Measurements from ENCODE around the gene RNF125.

The RNF125 gene

GRCh38 chr18:32111706-32112105, 93.1 kb downstream of the RNF125 start:
- TF ChIP-seq, protein P1, sequence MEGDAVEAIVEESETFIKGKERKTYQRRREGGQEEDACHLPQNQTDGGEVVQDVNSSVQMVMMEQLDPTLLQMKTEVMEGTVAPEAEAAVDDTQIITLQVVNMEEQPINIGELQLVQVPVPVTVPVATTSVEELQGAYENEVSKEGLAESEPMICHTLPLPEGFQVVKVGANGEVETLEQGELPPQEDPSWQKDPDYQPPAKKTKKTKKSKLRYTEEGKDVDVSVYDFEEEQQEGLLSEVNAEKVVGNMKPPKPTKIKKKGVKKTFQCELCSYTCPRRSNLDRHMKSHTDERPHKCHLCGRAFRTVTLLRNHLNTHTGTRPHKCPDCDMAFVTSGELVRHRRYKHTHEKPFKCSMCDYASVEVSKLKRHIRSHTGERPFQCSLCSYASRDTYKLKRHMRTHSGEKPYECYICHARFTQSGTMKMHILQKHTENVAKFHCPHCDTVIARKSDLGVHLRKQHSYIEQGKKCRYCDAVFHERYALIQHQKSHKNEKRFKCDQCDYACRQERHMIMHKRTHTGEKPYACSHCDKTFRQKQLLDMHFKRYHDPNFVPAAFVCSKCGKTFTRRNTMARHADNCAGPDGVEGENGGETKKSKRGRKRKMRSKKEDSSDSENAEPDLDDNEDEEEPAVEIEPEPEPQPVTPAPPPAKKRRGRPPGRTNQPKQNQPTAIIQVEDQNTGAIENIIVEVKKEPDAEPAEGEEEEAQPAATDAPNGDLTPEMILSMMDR (IDR thresholded peaks at IDR 0.05; ENCODE audit: insufficient read depth, low read length, poor library complexity, severe bottlenecking), result no peak
- TF ChIP-seq EZH2phosphoT487 (conservative IDR thresholded peaks at IDR 0.05; ENCODE audit: low read length), result no peak

GRCh38 chr18:32112826-32113225, 94.2 kb downstream of the RNF125 start:
- Histone ChIP-seq H3F3A (ENCODE audit: insufficient read depth) (0 out of 2 replicates have a peak, but pooled peaks cover 5% of the 10 kb centered on the region), H3K27ac (ENCODE audit: low read depth, low read length) (no peak overlapping the region), H3K27me3 (ENCODE audit: low read length) (no peaks in the 10 kb centered on the region), H3K9me2 (replicated peaks; ENCODE audit: insufficient read depth, low read length) (no peaks in the 10 kb centered on the region), H3K9me3 (ENCODE audit: insufficient read depth, low read length) (no peaks in the 10 kb centered on the region), H3K9ac (ENCODE audit: low read length) (no peak overlapping the region), H2AFZ (ENCODE audit: low read depth, low read length, severe bottlenecking) (no peak overlapping the region), H4K20me1 (ENCODE audit: low read depth, low read length) (peaks cover 47% of the 10 kb centered on the region), H3K4me2 (ENCODE audit: low read depth, low read length, poor library complexity, severe bottlenecking) (no peak overlapping the region), H3K4me3 (ENCODE audit: insufficient read depth, low read length, poor library complexity, severe bottlenecking) (no peak overlapping the region), H3K79me2 (ENCODE audit: insufficient read depth, low read length) (peaks cover 94% of the 10 kb centered on the region), H3K36me3 (ENCODE audit: low read length) (peaks cover 44% of the 10 kb centered on the region)
- TF ChIP-seq EZH2phosphoT487 (conservative IDR thresholded peaks at IDR 0.05; ENCODE audit: low read length), result no peak
- TF ChIP-seq, protein P1 (IDR thresholded peaks at IDR 0.05; ENCODE audit: insufficient read depth, low read length, poor library complexity, severe bottlenecking), result no peak

More at GRCh38 chr18:32111706-32112105, 93.1 kb downstream of the RNF125 start:
- H3K4me2 ChIP-seq (ENCODE audit: low read depth, low read length, poor library complexity, severe bottlenecking), result no peak overlapping the region
- no peaks in the 10 kb centered on the region for H3K9me2 ChIP-seq (replicated peaks; ENCODE audit: insufficient read depth, low read length)
- H3K36me3 ChIP-seq (ENCODE audit: low read length), result peaks cover 36% of the 10 kb centered on the region
- H3K9me3 ChIP-seq (ENCODE audit: insufficient read depth, low read length), result no peaks in the 10 kb centered on the region
- no peak overlapping the region for H3K9ac ChIP-seq (ENCODE audit: low read length)
- H3K79me2 ChIP-seq (ENCODE audit: insufficient read depth, low read length), result peaks cover 96% of the 10 kb centered on the region
- 0 out of 2 replicates have a peak, but pooled peaks cover 5% of the 10 kb centered on the region for H3F3A ChIP-seq (ENCODE audit: insufficient read depth)
- H3K4me3 ChIP-seq (ENCODE audit: insufficient read depth, low read length, poor library complexity, severe bottlenecking), result no peak overlapping the region
- H2AFZ ChIP-seq (ENCODE audit: low read depth, low read length, severe bottlenecking), result no peak overlapping the region
- H3K27ac ChIP-seq (ENCODE audit: low read depth, low read length), result no peak overlapping the region
- no peaks in the 10 kb centered on the region for H3K27me3 ChIP-seq (ENCODE audit: low read length)
- H4K20me1 ChIP-seq (ENCODE audit: low read depth, low read length), result peaks cover 41% of the 10 kb centered on the region

GRCh38 chr18:32114293-32114942, 95.8 kb downstream of the RNF125 start:
- Histone ChIP-seq H3K9me3 (ENCODE audit: insufficient read depth, low read length) (no peaks in the 10 kb centered on the region), H3K79me2 (ENCODE audit: insufficient read depth, low read length) (peaks cover 88% of the 10 kb centered on the region), H3F3A (ENCODE audit: insufficient read depth) (0 out of 2 replicates have a peak, but pooled peaks cover 5% of the 10 kb centered on the region), H3K27me3 (ENCODE audit: low read length) (no peaks in the 10 kb centered on the region), H2AFZ (ENCODE audit: low read depth, low read length, severe bottlenecking) (no peak overlapping the region), H3K4me2 (ENCODE audit: low read depth, low read length, poor library complexity, severe bottlenecking) (no peak overlapping the region), H3K9ac (ENCODE audit: low read length) (no peak overlapping the region), H4K20me1 (ENCODE audit: low read depth, low read length) (peaks cover 41% of the 10 kb centered on the region), H3K9me2 (replicated peaks; ENCODE audit: insufficient read depth, low read length) (no peaks in the 10 kb centered on the region), H3K27ac (ENCODE audit: low read depth, low read length) (no peak overlapping the region), H3K36me3 (ENCODE audit: low read length) (peaks cover 47% of the 10 kb centered on the region), H3K4me3 (ENCODE audit: insufficient read depth, low read length, poor library complexity, severe bottlenecking) (no peak overlapping the region)
- TF ChIP-seq, protein P1 (IDR thresholded peaks at IDR 0.05; ENCODE audit: insufficient read depth, low read length, poor library complexity, severe bottlenecking), result no peak

All from SU-DHL-6 (cell line).